B cell (primary cell): ENCODE results near the gene ANKRD10. TPM values are rescaled to one million over a fixed set of nuclear protein-coding genes. Genes with fewer than 3 reads are reported as not detected.

Source experiments
- ATAC-seq: fragments of 200-7000 bp; cut with Tn5 transposase; one replicate; pipeline ENCODE4 v1.10.0; 2021; ENCODE audit warnings: low read depth, mild to moderate bottlenecking, moderate number of reproducible peaks, moderate library complexity
- CTCF ChIA-PET: fragments of 350-600 bp; sonication (Branson Sonifier 250); formaldehyde crosslinking; loops from one replicate; lab custom pipeline; 2021; ENCODE audit warnings: antibody characterized with exemption, inconsistent platforms; lab: Charles Lee
- POLR2A ChIA-PET: fragments of 350-600 bp; sonication (Branson Sonifier 250); formaldehyde crosslinking; loops from one replicate; lab custom pipeline; 2021; ENCODE audit warnings: antibody characterized with exemption; lab: Charles Lee
- DNase-seq: peaks from one replicate; pipeline ENCODE4 v3.0.0; 2013
- H2AFZ ChIP-seq: 2 replicates; pipeline ENCODE4 v1.6.1; 2012; ENCODE audit warnings: mild to moderate bottlenecking, low read depth, low read length; ENCODE audit not compliant: insufficient read depth, poor library complexity, severe bottlenecking
- H3K27ac ChIP-seq, 2 donors: 1 replicate in 1 of 2; 2 replicates in 1 of 2; pipeline ENCODE4 v1.5.1; 2012 to 2013; ENCODE audit warnings: low read length in 2 of 2, mild to moderate bottlenecking in 2 of 2, moderate library complexity in 1 of 2
- H3K27me3 ChIP-seq, 4 experiments: fragments of 200-600 bp in 1 of 4; sonication (generic) in 1 of 4; replicated peaks in 1 of 4; 1 replicate in 2 of 4; 2 replicates in 2 of 4; pipeline versions ENCODE4 v1.6.1 to v1.7.0; 2013 to 2016; ENCODE audit warnings: low read length in 3 of 4, mild to moderate bottlenecking in 2 of 4, mixed read lengths in 1 of 4, moderate library complexity in 1 of 4; ENCODE audit not compliant: insufficient read depth in 4 of 4, control insufficient read depth in 3 of 4; ENCODE audit errors: control extremely low read depth in 1 of 4
- H3K36me3 ChIP-seq, 2 experiments: replicated peaks in 1 of 2; 1 replicate in 1 of 2; 2 replicates in 1 of 2; pipeline versions ENCODE4 v1.6.1 to v1.7.1; 2013; ENCODE audit warnings: low read length in 1 of 2; ENCODE audit not compliant: insufficient read depth in 2 of 2, control insufficient read depth in 1 of 2; ENCODE audit errors: control extremely low read depth in 1 of 2, extremely low read depth in 1 of 2
- H3K4me1 ChIP-seq, 2 donors: fragments of 200-600 bp in 1 of 2; sonication (generic) in 1 of 2; 1 replicate in 1 of 2; 2 replicates in 1 of 2; pipeline versions ENCODE4 v1.5.1 to v1.6.1; 2013 to 2017; ENCODE audit warnings: low read length in 2 of 2; ENCODE audit not compliant: control insufficient read depth in 2 of 2, insufficient read depth in 2 of 2
- H3K4me2 ChIP-seq: replicated peaks from 2 replicates; pipeline ENCODE3; 2012; ENCODE audit warnings: mild to moderate bottlenecking, low read depth, low read length; ENCODE audit not compliant: poor library complexity, severe bottlenecking
- H3K4me3 ChIP-seq, 5 experiments: fragments of 200-600 bp in 1 of 5; sonication (generic) in 1 of 5; 1 replicate in 3 of 5; 2 replicates in 2 of 5; pipeline versions ENCODE4 v1.5.1 to v1.7.0; 2011 to 2016; ENCODE audit warnings: low read length in 4 of 5, mild to moderate bottlenecking in 4 of 5, low read depth in 2 of 5, control low read depth in 1 of 5, moderate library complexity in 1 of 5; ENCODE audit not compliant: insufficient read depth in 1 of 5; ENCODE audit errors: control extremely low read depth in 1 of 5, extremely low read depth in 1 of 5
- H3K79me2 ChIP-seq: fragments of 200-600 bp; sonication (generic); one replicate; pipeline ENCODE4 v1.6.0; 2016; ENCODE audit warnings: low read length; ENCODE audit not compliant: control insufficient read depth, insufficient read depth
- H3K9ac ChIP-seq: fragments of 200-600 bp; sonication (generic); 2 replicates; pipeline ENCODE4 v1.6.1; 2017; ENCODE audit warnings: mild to moderate bottlenecking, low read length, moderate library complexity
- H3K9me3 ChIP-seq, 3 donors: one replicate each; pipeline versions ENCODE4 v1.6.1 to v1.7.1; 2013; ENCODE audit warnings: low read length in 2 of 3; ENCODE audit not compliant: control insufficient read depth in 2 of 3, insufficient read depth in 1 of 3; ENCODE audit errors: control extremely low read depth in 1 of 3
- H4K20me1 ChIP-seq: 2 replicates; pipeline ENCODE4 v1.6.0; 2012; ENCODE audit warnings: mild to moderate bottlenecking, low read length; ENCODE audit not compliant: insufficient read depth, control insufficient read depth, poor library complexity, severe bottlenecking
- H3K27ac Mint-ChIP-seq: one replicate; pipeline ENCODE4 v1.8.0; 2021; ENCODE audit warnings: mixed read lengths
- H3K27me3 Mint-ChIP-seq: one replicate; pipeline ENCODE4 v1.8.0; 2021; ENCODE audit warnings: mixed read lengths
- H3K4me1 Mint-ChIP-seq: one replicate; pipeline ENCODE4 v1.8.0; 2021; ENCODE audit warnings: mixed read lengths
- H3K4me3 Mint-ChIP-seq: one replicate; pipeline ENCODE4 v1.8.0; 2021; ENCODE audit warnings: mixed read lengths
- H3K9me3 Mint-ChIP-seq: one replicate; pipeline ENCODE4 v1.8.0; 2022; ENCODE audit warnings: mixed read lengths; ENCODE audit not compliant: insufficient read depth
- CTCF ChIP-seq: fragments of 200-600 bp; IDR thresholded peaks from one replicate; pipeline ENCODE4 v1.8.0; 2022; ENCODE audit warnings: antibody characterized with exemption, mild to moderate bottlenecking
- EZH2 ChIP-seq: IDR thresholded peaks from 2 replicates; pipeline ENCODE4 v1.6.1; 2012; ENCODE audit warnings: borderline replicate concordance, low read depth, mild to moderate bottlenecking, moderate library complexity, low read length; ENCODE audit not compliant: insufficient read depth, poor library complexity, severe bottlenecking
- WGBS: methylation state at CpG from one replicate; pipeline ENCODE4 v1.1.5; 2013; ENCODE audit warnings: missing lambda C conversion rate; ENCODE audit not compliant: insufficient coverage; 5-methylcytosine and 5-hydroxymethylcytosine counted together
- intact Hi-C: fragments of 100-400 bp; cut with micrococcal nuclease; formaldehyde crosslinking; loops from one replicate; pipeline ENCODE4 v1.10.0; 2022
- polyA plus RNA-seq: library from polyadenylated mRNA; depleted of rRNA; stranded (reverse); fragments of >200 nt; gene quantifications from 2 replicates; pipeline ENCODE4 v1.2.3, GENCODE V29; 2012
- total RNA-seq, 2 donors: library from RNA; stranded (reverse); fragments of 120-200 nt in 1 of 2; gene quantifications; 1 replicate in 1 of 2; 2 replicates in 1 of 2; pipeline versions ENCODE4 v1.2.3 to v1.2.4, GENCODE V29; 2013 to 2022

The ANKRD10 gene
- total and polyA plus RNA-seq, 2 donors (not counting 1 experiment from before 2014, with no cell fraction given), result 142 to 256 TPM

- Histone ChIP-seq H3K4me3 (no peak overlapping the region), H3K4me2 (no peak overlapping the region), H3K79me2 (no peaks in the 10 kb centered on the region), H3K9ac (no peak overlapping the region), H2AFZ (no peak overlapping the region), H4K20me1 (no peaks in the 10 kb centered on the region), H3K9me3 (no peaks in the 10 kb centered on the region), H3K27ac (no peak overlapping the region), H3K27me3 (peaks cover 0 to 16% (median 11%) of the 10 kb centered on the region in 4 experiments), H3K36me3 (no peaks in the 10 kb centered on the region), H3K4me1 (no peaks in the 10 kb centered on the region)
- ChIA-PET POLR2A (no interaction called here), CTCF (no interaction called here)
- ATAC-seq (no peak), DNase-seq (no peak)
- H3K4me1 Mint-ChIP-seq, result no peaks in the 10 kb centered on the region
- intact Hi-C loops, result no loop called here
- H3K4me3 Mint-ChIP-seq, result no peak overlapping the region
- WGBS, result 90% methylated on average over 2 of the region's 3 CpGs
- peaks cover 47% of the 10 kb centered on the region for H3K27me3 Mint-ChIP-seq
- no peaks in the 10 kb centered on the region for H3K9me3 Mint-ChIP-seq
- TF ChIP-seq EZH2, result no peak
- TF ChIP-seq CTCF, result no peak
- H3K27ac Mint-ChIP-seq, result no peak overlapping the region
Observed at GRCh38 chr13:110841846-110842245, 73.0 kb downstream of the ANKRD10 start.

- TF ChIP-seq EZH2 (no peak), CTCF (no peak)
- 95% methylated on average over 2 of the region's 2 CpGs for WGBS
Observed at GRCh38 chr13:110841406-110841805, 73.5 kb downstream of the ANKRD10 start.

More at GRCh38 chr13:110841406-110841805, 73.5 kb downstream of the ANKRD10 start:
- Histone ChIP-seq H2AFZ (no peak overlapping the region), H3K4me3 (no peak overlapping the region), H3K9me3 (no peaks in the 10 kb centered on the region), H4K20me1 (no peaks in the 10 kb centered on the region), H3K79me2 (no peaks in the 10 kb centered on the region), H3K9ac (no peak overlapping the region), H3K4me2 (no peak overlapping the region), H3K27me3 (peaks cover 0 to 14% (median 11%) of the 10 kb centered on the region in 4 experiments), H3K27ac (no peak overlapping the region), H3K36me3 (no peaks in the 10 kb centered on the region), H3K4me1 (no peaks in the 10 kb centered on the region)
- H3K27me3 Mint-ChIP-seq, result peaks cover 45% of the 10 kb centered on the region
- ChIA-PET POLR2A (no interaction called here), CTCF (no interaction called here)
- H3K27ac Mint-ChIP-seq, result no peak overlapping the region
- H3K4me3 Mint-ChIP-seq, result no peak overlapping the region
- no peaks in the 10 kb centered on the region for H3K9me3 Mint-ChIP-seq
- intact Hi-C loops, result no loop called here
- DNase-seq (no peak), ATAC-seq (no peak)
- H3K4me1 Mint-ChIP-seq, result no peaks in the 10 kb centered on the region
